Measurements from ENCODE around the gene TSPO. TPM values are rescaled to one million over a fixed set of nuclear protein-coding genes. Genes with fewer than 3 reads are reported as not detected.

The TSPO gene
- total and polyA plus RNA-seq, 3 donors from 2014 or later, result 42.8 to 92.5 (median 68.7) TPM

- Histone ChIP-seq H3K36me3 (ENCODE audit: low read depth, missing control alignments) (no peaks in the 10 kb centered on the region), H3K4me3 (no peak overlapping the region), H3K9me3 (no peaks in the 10 kb centered on the region), H3K27ac (no peak overlapping the region), H3K27me3 (no peaks in the 10 kb centered on the region), H3K4me1 (peaks cover 13% of the 10 kb centered on the region)
- 75 to 82% methylated on average over 5 of the region's 5 CpGs for WGBS, 2 donors
- intact Hi-C loops (cut with DNase I; ENCODE audit: low total_unique reads), result no loop called here
- TF ChIP-seq POLR2A (IDR thresholded peaks at IDR 0.05) (no peak), CTCF (IDR thresholded peaks at IDR 0.05) (no peak)
- DNase-seq, result no peak
Measured at GRCh38 chr22:43205748-43206508, 54.6 kb downstream of the TSPO start.

GRCh38 chr22:43206509-43207161 lies 55.3 kb downstream of the TSPO start:
- H3K36me3 ChIP-seq (ENCODE audit: low read depth, missing control alignments), result no peaks in the 10 kb centered on the region
- H3K27ac ChIP-seq, result no peak overlapping the region
- 64 to 78% methylated on average over 11 to 23 of the region's 23 CpGs for WGBS, 2 donors
- H3K4me3 ChIP-seq, result no peak overlapping the region
- no peak for TF ChIP-seq POLR2A (IDR thresholded peaks at IDR 0.05)
- no peak for TF ChIP-seq CTCF (IDR thresholded peaks at IDR 0.05)
- H3K27me3 ChIP-seq, result no peaks in the 10 kb centered on the region
- H3K9me3 ChIP-seq, result no peaks in the 10 kb centered on the region
- no peak for DNase-seq
- intact Hi-C loops (cut with DNase I; ENCODE audit: low total_unique reads), result no loop called here
- peaks cover 13% of the 10 kb centered on the region for H3K4me1 ChIP-seq

GRCh38 chr22:43207386-43207785 lies 56.0 kb downstream of the TSPO start:
- Histone ChIP-seq H3K4me1 (peaks cover 12% of the 10 kb centered on the region), H3K36me3 (ENCODE audit: low read depth, missing control alignments) (no peaks in the 10 kb centered on the region), H3K27ac (no peak overlapping the region), H3K27me3 (no peaks in the 10 kb centered on the region), H3K9me3 (no peaks in the 10 kb centered on the region), H3K4me3 (no peak overlapping the region)
- 94 to 97% methylated on average over 7 to 13 of the region's 13 CpGs for WGBS, 2 donors
- TF ChIP-seq CTCF (IDR thresholded peaks at IDR 0.05) (no peak), POLR2A (IDR thresholded peaks at IDR 0.05) (no peak)
- no peak for DNase-seq
- intact Hi-C loops (cut with DNase I; ENCODE audit: low total_unique reads), result no loop called here

- 87 to 89% methylated on average over 20 to 26 of the region's 26 CpGs for WGBS, 2 donors
- H3K27me3 ChIP-seq, result no peaks in the 10 kb centered on the region
- DNase-seq, result peak; percentile 55
- intact Hi-C loops (cut with DNase I; ENCODE audit: low total_unique reads), result no loop called here
- no peak for TF ChIP-seq POLR2A (IDR thresholded peaks at IDR 0.05)
- H3K4me3 ChIP-seq, result no peak overlapping the region
- no peak overlapping the region for H3K27ac ChIP-seq
- H3K4me1 ChIP-seq, result peaks cover 8% of the 10 kb centered on the region
- no peaks in the 10 kb centered on the region for H3K36me3 ChIP-seq (ENCODE audit: low read depth, missing control alignments)
- no peaks in the 10 kb centered on the region for H3K9me3 ChIP-seq
Measured at GRCh38 chr22:43207849-43208702, 56.7 kb downstream of the TSPO start.
